Measurements from ENCODE around the gene ABCG8.

The ABCG8 gene

DNA sequence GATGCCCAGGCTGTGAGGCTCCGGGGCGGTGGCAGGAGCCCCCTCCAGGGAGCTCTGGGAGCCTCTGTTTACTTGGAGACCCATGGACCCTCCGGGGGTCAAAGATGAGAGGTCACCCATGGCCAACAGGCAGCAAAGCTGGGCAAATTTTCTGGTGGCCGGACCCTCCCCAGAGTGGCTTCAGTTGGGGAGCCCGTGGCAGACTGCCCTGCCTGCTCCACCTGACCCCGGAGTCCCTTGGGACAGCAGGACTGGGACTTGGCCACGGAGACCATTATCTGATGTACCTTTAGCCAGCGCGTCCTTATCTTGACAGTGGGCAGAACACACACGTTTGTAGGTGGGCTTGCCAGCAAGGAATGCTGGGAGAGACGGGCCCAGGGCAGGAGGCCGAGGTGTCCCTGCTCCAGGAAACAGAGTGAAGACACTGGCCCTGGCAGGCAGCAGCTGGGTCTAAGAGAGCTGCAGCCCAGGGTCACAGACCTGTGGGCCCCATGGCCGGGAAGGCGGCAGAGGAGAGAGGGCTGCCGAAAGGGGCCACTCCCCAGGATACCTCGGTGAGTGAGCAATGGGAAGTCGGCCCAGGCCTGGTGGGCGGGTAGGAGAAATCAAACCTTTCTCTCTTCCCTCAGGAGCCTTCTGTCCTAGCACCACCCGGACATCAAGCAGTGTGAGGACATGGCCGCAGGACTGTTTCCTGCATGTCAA is at the start of gene ABCG8, which contains the start of gene ABCG5:
TSS of gene ABCG8 (plus strand) at position 412 of the 708 bp plus-strand sequence. CDS start at position 495, 83 bp downstream.
TSS of gene ABCG5 (minus strand) at position 280 of the 708 bp plus-strand sequence. CDS start at position 120, 160 bp downstream.
- no peak within 1 kb of the TSS for H3K27ac Mint-ChIP-seq
- ATAC-seq = no peak
- H3K4me3 Mint-ChIP-seq = no peak within 1 kb of the TSS
- H3K9me3 Mint-ChIP-seq = no peaks in the 10 kb centered on the region
- H3K36me3 Mint-ChIP-seq = no peaks in the 10 kb centered on the region
- no peaks in the 10 kb centered on the region for H3K4me1 Mint-ChIP-seq
- peaks cover 13% of the 10 kb centered on the region for H3K27me3 Mint-ChIP-seq

DNA sequence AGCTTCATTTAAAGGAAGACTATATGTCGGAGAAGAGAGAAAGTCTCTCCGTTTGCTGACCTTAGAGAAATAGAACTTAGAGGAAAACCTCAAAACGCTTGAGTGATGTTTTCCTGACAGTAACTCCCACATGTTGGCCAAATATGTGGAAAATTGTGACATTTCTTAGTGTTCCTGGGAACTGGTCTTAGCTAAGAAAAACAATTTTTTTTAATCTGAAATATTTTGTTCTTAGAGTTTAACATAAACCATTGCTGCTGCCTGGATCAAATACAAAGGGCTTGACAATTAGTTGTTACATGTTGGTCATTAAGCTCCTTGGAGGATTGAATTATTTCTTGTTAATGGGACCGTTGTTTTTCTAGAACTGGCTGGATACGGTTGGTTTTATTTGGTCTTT is 48.6 kb upstream of the ABCG8 start:
- Mint-ChIP-seq H3K4me3 (no peak overlapping the region), H3K27me3 (no peaks in the 10 kb centered on the region), H3K4me1 (no peaks in the 10 kb centered on the region), H3K27ac (no peak overlapping the region), H3K9me3 (no peaks in the 10 kb centered on the region), H3K36me3 (peaks cover 31% of the 10 kb centered on the region)
- no peak for ATAC-seq

DNA sequence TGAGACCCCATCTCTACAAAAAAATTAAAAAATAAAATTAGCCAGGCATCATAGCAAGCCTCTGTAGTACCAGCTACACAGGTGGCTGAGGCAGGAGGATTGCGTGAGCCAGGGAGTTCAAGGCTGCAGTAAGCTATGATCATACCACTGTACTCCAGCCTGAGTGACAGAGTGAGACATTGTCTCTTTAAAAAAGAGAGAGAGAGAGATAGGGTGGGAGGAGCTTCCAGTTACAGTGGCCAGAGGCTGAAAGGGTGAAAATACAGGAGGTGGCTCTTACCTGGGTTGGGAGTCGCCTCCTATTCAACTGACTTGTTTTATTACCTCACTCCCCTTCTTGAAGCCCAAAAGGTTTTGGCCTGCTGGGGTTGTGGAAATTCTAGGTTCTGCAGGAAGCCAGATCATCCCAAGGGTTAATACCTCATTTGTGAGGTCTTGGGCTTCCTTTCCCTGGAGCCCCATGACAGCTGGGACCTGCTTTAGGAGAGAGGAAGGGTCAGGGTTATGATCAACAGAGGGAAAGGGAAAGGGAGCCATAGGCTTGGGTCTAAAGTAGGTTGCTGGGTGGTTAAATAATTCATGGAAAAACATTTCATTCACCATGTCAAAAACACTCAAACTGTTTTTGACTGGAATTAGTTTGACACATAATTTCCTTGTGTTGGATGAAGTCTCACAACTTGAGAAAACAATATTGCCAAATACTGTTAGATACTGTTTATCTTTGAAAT is 47.6 kb upstream of the ABCG8 start:
- Mint-ChIP-seq H3K27ac (no peak overlapping the region), H3K4me3 (no peak overlapping the region), H3K9me3 (no peaks in the 10 kb centered on the region), H3K27me3 (no peaks in the 10 kb centered on the region), H3K36me3 (peaks cover 42% of the 10 kb centered on the region), H3K4me1 (no peaks in the 10 kb centered on the region)
- ATAC-seq = no peak

DNA sequence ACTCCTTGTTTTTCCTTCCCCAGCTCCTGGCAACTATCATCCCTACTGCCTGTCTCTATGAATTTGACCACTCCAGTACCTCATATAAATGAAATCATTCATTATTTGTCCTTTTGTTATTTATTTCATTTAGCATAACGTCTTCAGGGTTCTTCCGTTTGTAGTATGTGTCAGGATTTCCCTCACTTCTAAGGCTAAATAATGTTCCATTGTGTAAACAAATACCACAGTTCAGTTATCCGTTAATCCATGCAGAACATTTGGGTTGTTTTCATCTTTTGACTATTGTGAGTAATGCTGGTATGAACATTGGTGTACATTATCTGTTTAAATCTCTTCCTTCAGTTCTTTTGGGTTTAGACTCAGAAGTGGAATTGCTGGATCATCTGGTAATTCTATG is 46.1 kb upstream of the ABCG8 start:
- Mint-ChIP-seq H3K36me3 (peaks cover 42% of the 10 kb centered on the region), H3K4me1 (no peaks in the 10 kb centered on the region)

DNA sequence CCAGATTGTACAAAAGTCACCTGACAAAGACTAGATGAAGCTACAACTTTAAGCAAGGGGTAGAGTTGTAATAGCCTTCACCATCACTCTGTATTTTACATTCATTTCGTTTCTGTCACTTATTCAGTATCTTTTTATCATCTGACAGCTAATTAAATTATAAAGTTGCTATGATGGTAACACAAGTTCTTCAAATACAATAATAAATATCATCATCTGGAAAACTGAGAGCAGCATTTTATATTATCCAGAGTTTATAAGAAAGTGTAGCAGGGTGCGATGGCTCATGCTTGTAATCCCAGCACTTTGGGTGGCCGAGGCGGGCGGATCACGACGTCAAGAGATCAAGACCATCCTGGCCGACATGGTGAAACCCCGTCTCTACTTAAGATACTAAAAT is 43.8 kb upstream of the ABCG8 start:
- Mint-ChIP-seq H3K27me3 (no peaks in the 10 kb centered on the region), H3K27ac (no peak overlapping the region), H3K9me3 (no peaks in the 10 kb centered on the region), H3K36me3 (peaks cover 32% of the 10 kb centered on the region), H3K4me3 (no peak overlapping the region), H3K4me1 (no peaks in the 10 kb centered on the region)
- ATAC-seq = no peak

More for the DNA sequence above, 46.1 kb upstream of the ABCG8 start:
- Mint-ChIP-seq H3K27me3 (no peaks in the 10 kb centered on the region), H3K4me3 (no peak overlapping the region), H3K9me3 (no peaks in the 10 kb centered on the region), H3K27ac (no peak overlapping the region)
- no peak for ATAC-seq

DNA sequence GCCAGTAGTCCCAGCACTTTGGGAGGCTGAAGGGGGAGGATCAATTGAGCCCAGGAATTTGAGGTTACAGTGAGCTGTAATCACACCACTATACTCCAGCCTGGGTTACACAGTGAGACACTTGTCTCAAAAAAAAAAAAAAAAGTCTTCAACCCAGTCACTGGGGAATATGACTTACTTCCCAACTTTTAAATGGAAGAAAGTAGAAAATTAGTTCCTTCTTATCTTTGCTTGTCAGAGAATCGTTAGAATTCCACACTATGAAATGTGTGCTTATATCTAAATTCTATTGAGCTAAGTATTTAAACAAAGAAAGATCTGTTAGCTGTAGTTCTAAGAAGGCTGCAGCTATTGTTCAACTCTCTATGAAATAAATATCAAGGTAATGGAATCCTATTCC is 42.6 kb upstream of the ABCG8 start:
- Mint-ChIP-seq H3K4me1 (no peaks in the 10 kb centered on the region), H3K36me3 (peaks cover 27% of the 10 kb centered on the region), H3K27ac (no peak overlapping the region), H3K27me3 (no peaks in the 10 kb centered on the region), H3K4me3 (no peak overlapping the region), H3K9me3 (no peaks in the 10 kb centered on the region)
- no peak for ATAC-seq

DNA sequence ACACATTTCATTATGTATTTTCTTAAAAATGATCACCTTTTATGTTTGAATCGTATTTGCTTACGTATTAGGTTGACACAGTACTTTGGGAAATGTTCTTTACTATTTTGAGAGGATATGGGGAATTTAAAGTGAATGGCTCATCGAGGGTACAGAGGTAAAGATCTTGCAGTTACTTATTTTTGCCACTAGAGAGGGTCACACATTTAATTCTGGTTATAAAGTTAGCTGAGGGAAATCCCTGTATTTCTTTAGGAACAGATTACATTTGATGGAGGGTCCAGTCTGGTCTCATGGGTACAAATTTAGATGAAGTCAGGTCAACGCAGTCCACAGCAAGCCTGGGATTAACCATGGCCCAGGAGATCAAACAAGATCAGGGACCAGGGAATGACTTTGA is 40.5 kb upstream of the ABCG8 start:
- Mint-ChIP-seq H3K4me3 (no peak overlapping the region), H3K4me1 (no peaks in the 10 kb centered on the region), H3K27me3 (no peaks in the 10 kb centered on the region), H3K27ac (no peak overlapping the region), H3K9me3 (no peaks in the 10 kb centered on the region), H3K36me3 (peaks cover 18% of the 10 kb centered on the region)
- ATAC-seq = no peak

DNA sequence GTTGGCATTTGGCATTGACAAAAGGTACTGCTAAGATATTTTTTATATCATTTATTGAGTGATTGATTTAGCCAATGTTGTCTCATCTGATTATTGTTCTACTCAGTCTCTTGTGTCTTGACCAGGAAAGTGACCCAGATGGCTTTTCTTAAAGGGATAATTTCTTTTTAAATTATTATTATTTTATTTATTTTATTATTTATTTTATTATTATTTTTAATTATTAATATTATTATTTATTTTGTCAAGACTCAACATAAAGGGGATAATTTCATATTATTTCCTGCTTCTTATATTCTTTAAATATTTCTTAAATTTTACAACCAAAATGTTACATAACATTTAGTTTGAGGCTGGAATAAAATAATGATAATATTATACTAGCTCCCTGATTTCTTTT is 37.9 kb upstream of the ABCG8 start:
- H3K36me3 Mint-ChIP-seq = peaks cover 14% of the 10 kb centered on the region
- no peak overlapping the region for H3K27ac Mint-ChIP-seq
- H3K9me3 Mint-ChIP-seq = no peaks in the 10 kb centered on the region
- no peaks in the 10 kb centered on the region for H3K4me1 Mint-ChIP-seq
- H3K4me3 Mint-ChIP-seq = no peak overlapping the region
- H3K27me3 Mint-ChIP-seq = no peaks in the 10 kb centered on the region
- ATAC-seq = no peak

DNA sequence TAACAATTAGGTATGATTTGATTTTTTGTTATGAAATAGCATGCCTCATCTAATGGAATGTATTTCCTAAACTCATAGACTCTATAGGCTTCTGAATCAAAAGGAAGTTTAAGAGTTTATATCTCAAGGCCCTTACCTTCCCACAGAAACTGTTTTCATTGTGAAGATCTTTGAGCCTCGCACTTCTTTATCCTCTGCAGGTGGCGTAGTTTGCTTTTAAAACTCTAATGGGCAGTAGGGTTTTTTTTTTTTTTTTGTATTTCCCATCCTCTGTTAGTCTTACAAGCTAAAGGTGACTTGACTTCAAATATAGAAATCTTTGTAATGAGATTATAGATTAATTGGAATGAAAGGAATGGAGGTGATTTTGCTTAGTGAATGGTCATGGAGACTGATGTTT is 36.6 kb upstream of the ABCG8 start:
- H3K27ac Mint-ChIP-seq = no peak overlapping the region
- no peaks in the 10 kb centered on the region for H3K27me3 Mint-ChIP-seq
- no peaks in the 10 kb centered on the region for H3K4me1 Mint-ChIP-seq
- H3K36me3 Mint-ChIP-seq = peaks cover 11% of the 10 kb centered on the region
- H3K9me3 Mint-ChIP-seq = no peaks in the 10 kb centered on the region
- no peak for ATAC-seq
- H3K4me3 Mint-ChIP-seq = no peak overlapping the region

DNA sequence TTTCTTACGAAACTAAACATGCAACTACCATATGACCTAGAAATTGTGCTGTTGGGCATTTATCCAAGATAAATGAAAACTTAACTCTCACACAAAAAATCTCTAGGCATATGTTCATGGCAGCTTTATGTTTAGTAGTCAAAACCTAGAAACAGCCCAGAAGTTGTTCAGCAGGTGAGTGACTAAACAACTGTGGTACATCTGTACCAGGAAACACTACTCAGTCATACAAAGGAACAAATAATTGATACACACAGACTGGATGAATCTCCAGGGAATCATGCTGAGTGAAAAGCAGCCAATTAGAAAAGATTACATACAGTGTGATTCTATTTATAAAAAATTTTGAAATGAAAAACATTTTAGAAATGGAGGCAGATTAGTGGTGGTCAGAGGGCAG is 35.7 kb upstream of the ABCG8 start:
- Mint-ChIP-seq H3K27me3 (no peaks in the 10 kb centered on the region), H3K27ac (no peak overlapping the region), H3K4me1 (no peaks in the 10 kb centered on the region), H3K4me3 (no peak overlapping the region), H3K9me3 (no peaks in the 10 kb centered on the region), H3K36me3 (peaks cover 15% of the 10 kb centered on the region)
- no peak for ATAC-seq

DNA sequence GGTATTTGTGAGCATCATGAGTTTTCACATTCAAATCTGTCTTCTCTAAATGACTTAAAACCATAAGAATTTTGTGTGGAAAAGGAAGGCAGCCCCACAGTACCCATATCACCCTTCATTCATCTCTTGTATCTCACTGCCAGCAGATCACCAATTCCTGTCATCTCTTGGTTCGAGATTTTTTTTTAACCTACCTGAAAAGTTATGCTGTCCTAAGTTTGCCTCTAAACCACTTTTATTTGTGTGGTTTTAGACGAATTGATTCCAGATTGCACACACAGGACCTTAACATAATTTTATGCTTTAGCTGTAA is 32.1 kb upstream of the ABCG8 start:
- no peaks in the 10 kb centered on the region for H3K27me3 Mint-ChIP-seq
- peaks cover 15% of the 10 kb centered on the region for H3K36me3 Mint-ChIP-seq
- no peaks in the 10 kb centered on the region for H3K9me3 Mint-ChIP-seq
- H3K4me1 Mint-ChIP-seq = no peaks in the 10 kb centered on the region
- no peak overlapping the region for H3K4me3 Mint-ChIP-seq
- ATAC-seq = no peak
- no peak overlapping the region for H3K27ac Mint-ChIP-seq

DNA sequence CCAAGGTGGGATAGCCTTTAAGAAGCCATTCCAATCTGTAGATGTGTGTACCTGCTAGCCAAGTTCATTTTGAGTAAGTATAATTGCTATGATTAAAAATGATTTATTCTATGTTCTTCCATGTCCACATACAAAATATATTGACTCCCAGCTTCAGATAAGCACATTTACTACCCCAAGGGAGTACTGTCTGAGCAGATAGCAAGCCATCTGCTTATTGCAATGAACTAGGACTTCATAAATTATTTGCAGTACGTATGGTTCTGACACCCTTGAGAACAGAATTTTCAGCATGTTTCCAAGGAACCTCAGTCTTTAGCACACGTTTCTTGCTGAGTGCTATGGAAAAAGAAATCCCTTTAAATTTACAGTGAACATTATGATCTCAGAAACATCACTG is 28.3 kb upstream of the ABCG8 start:
- Mint-ChIP-seq H3K27me3 (no peaks in the 10 kb centered on the region), H3K36me3 (peaks cover 7% of the 10 kb centered on the region), H3K4me3 (no peak overlapping the region), H3K4me1 (no peaks in the 10 kb centered on the region), H3K27ac (no peak overlapping the region), H3K9me3 (peaks cover 1% of the 10 kb centered on the region)
- ATAC-seq = no peak

DNA sequence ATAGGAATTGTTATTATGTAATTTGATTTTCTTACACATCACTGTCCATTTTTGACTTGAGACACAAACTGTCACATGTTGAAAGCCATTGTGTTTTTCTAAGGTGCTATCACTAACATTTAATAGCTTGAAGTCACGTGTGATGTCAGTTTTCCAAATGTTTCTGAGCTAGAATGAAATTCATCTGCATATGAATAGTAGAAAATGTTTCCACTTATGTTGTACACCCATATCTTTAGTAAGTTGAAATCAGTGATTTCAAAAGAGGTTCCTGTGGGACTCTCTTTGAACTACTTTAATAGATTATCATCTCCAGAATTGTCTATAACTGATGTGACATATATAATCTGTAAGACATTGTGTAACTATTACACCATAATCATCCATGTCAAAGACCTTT is 27.9 kb upstream of the ABCG8 start:
- Mint-ChIP-seq H3K4me3 (no peak overlapping the region), H3K27me3 (no peaks in the 10 kb centered on the region), H3K9me3 (peaks cover 3% of the 10 kb centered on the region), H3K27ac (no peak overlapping the region), H3K36me3 (peaks cover 10% of the 10 kb centered on the region), H3K4me1 (no peaks in the 10 kb centered on the region)
- no peak for ATAC-seq

DNA sequence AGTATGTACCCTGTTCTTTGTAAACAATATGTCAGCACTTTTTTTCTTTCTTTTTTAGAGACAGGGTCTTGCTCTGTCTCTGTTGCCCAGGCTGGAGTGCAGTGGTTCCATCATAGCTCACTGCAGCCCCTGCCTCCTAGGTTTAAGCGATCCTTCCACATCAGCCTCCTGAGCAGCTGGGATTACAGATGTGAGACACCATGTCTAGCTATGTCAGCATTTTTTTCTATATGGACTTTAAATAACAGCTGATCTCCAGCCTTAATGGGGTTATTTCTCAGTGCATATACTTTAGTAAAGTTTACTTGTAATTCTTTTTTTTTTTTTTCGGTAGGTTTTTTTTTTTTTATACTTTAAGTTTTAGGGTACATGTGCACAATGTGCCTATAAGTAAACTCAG is 26.8 kb upstream of the ABCG8 start:
- H3K4me1 Mint-ChIP-seq = no peaks in the 10 kb centered on the region
- H3K9me3 Mint-ChIP-seq = peaks cover 3% of the 10 kb centered on the region
- H3K4me3 Mint-ChIP-seq = no peak overlapping the region
- no peak overlapping the region for H3K27ac Mint-ChIP-seq
- peaks cover 10% of the 10 kb centered on the region for H3K36me3 Mint-ChIP-seq
- no peak for ATAC-seq
- H3K27me3 Mint-ChIP-seq = no peaks in the 10 kb centered on the region

DNA sequence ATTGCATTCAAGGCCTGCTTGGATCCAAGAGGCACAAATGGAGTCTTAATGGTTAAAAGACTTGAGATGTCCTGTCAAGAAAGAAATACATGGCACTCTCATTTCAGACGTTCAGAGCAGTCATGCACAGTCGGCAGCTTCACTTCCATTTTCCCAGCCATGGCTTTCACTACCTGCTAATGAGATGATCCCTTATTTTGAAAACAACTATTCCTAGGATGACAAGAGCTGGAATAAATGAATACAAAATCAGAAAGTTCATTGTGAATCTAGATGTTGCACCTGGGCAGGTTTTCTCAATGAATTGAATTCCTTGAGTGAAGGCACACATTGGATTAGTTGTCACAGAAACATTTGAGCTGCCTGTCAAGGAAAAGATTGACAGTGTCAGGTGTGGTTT is 25.8 kb upstream of the ABCG8 start:
- H3K36me3 Mint-ChIP-seq = peaks cover 5% of the 10 kb centered on the region
- H3K27me3 Mint-ChIP-seq = no peaks in the 10 kb centered on the region
- no peak overlapping the region for H3K27ac Mint-ChIP-seq
- no peak for ATAC-seq
- H3K4me3 Mint-ChIP-seq = no peak overlapping the region
- H3K9me3 Mint-ChIP-seq = peaks cover 3% of the 10 kb centered on the region
- no peaks in the 10 kb centered on the region for H3K4me1 Mint-ChIP-seq

DNA sequence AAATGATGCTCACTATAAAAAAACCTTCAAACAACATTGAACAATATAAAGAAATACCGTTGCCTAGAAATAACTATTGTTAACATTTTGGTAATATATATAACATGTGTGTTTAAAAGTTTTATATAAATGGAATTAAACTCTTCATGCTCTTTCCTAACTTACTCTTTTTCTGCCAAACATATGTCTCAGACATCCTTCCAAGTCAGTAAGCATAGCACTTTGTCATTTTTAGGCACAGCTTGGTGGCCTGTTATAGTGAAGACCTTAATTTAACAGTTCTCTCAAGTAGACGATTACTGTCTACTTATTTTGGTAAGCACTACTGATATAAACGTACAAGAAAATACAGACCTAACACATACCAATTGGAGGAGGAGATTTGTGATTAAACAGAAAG is 24.1 kb upstream of the ABCG8 start:
- Mint-ChIP-seq H3K9me3 (peaks cover 3% of the 10 kb centered on the region), H3K27ac (no peak overlapping the region), H3K4me3 (no peak overlapping the region), H3K36me3 (peaks cover 5% of the 10 kb centered on the region), H3K27me3 (no peaks in the 10 kb centered on the region), H3K4me1 (no peaks in the 10 kb centered on the region)
- ATAC-seq = no peak

Measured in stimulated activated memory B cell treated with anti-CD40 and anti-IgM and Interleukin-4, amounts not matched to agents 10 μg/mL and 1 μg/mL and 100 μg/mL, for 72 hours (primary cell).